HepG2 (cell line): ENCODE data around the gene BCL2L11. TPM values are rescaled to one million over a fixed set of nuclear protein-coding genes. Genes with fewer than 3 reads are reported as not detected.

Source experiments
- CC2D1A ChIP-seq: sonication (generic); formaldehyde crosslinking; IDR thresholded peaks from 2 replicates; pipeline ENCODE4 v1.8.1; 2023; ENCODE audit warnings: mild to moderate bottlenecking, missing genetic modification reagents
- HDAC1 ChIP-seq: sonication (generic); formaldehyde crosslinking; IDR thresholded peaks from 2 replicates; pipeline ENCODE4 v1.5.1; 2020; ENCODE audit warnings: mild to moderate bottlenecking, missing genetic modification reagents
- IKZF1 ChIP-seq: fragments of 450-650 bp; IDR thresholded peaks from 2 replicates; pipeline ENCODE4 v1.7.1; 2016
- KDM2A ChIP-seq: sonication (generic); formaldehyde crosslinking; IDR thresholded peaks from 2 replicates; pipeline ENCODE4 v1.4.0; 2020; ENCODE audit warnings: low read depth, missing genetic modification reagents, borderline replicate concordance
- NFKB2 ChIP-seq: sonication (generic); formaldehyde crosslinking; IDR thresholded peaks from 2 replicates; pipeline ENCODE4 v1.4.0; 2020; ENCODE audit warnings: missing genetic modification reagents, borderline replicate concordance
- POLR2AphosphoS2 ChIP-seq: IDR thresholded peaks from 2 replicates; pipeline ENCODE4 v1.6.1; 2011; ENCODE audit warnings: low read depth, low read length, improper control_type of control experiment
- RXRA ChIP-seq: sonication (generic); formaldehyde crosslinking; IDR thresholded peaks from 2 replicates; pipeline ENCODE4 v1.5.1; 2020; ENCODE audit warnings: missing genetic modification reagents
- SIN3B ChIP-seq: fragments of 150-350 bp; IDR thresholded peaks from 2 replicates; pipeline ENCODE4 v1.6.1; 2014; ENCODE audit warnings: low read length
- SP2 ChIP-seq: sonication (generic); formaldehyde crosslinking; IDR thresholded peaks from 2 replicates; pipeline ENCODE4 v1.5.1; 2020; ENCODE audit warnings: mild to moderate bottlenecking, missing genetic modification reagents
- SRSF1 ChIP-seq: fragments of 200-400 bp; formaldehyde crosslinking; optimal IDR thresholded peaks from 2 replicates; pipeline ENCODE3; 2017; ENCODE audit warnings: mild to moderate bottlenecking, low read depth, low read length, moderate library complexity
- TGIF2 ChIP-seq: IDR thresholded peaks from 2 replicates; pipeline ENCODE4 v1.6.1; 2016; ENCODE audit warnings: control low read depth, missing compliant biosample characterization
- ZBTB21 ChIP-seq: sonication (generic); formaldehyde crosslinking; IDR thresholded peaks from 2 replicates; pipeline ENCODE4 v1.4.0; 2020; ENCODE audit warnings: missing genetic modification reagents
- ZFX ChIP-seq: sonication (generic); formaldehyde crosslinking; IDR thresholded peaks from 2 replicates; pipeline ENCODE4 v1.4.0; 2020; ENCODE audit warnings: mild to moderate bottlenecking, low read depth, missing genetic modification reagents, moderate library complexity
- ZNF225 ChIP-seq: sonication (generic); formaldehyde crosslinking; IDR thresholded peaks from 2 replicates; pipeline ENCODE4 v1.4.0; 2020; ENCODE audit warnings: mild to moderate bottlenecking, missing genetic modification reagents
- ZNF350 ChIP-seq: sonication (generic); formaldehyde crosslinking; IDR thresholded peaks from 2 replicates; pipeline ENCODE4 v1.4.0; 2020; ENCODE audit warnings: mild to moderate bottlenecking, low read depth, missing genetic modification reagents, borderline replicate concordance
- ZNF562 ChIP-seq: sonication (generic); formaldehyde crosslinking; IDR thresholded peaks from 2 replicates; pipeline ENCODE4 v1.8.0; 2022; ENCODE audit warnings: missing genetic modification reagents, borderline replicate concordance
- ZNF724P ChIP-seq: sonication (generic); formaldehyde crosslinking; IDR thresholded peaks from 2 replicates; pipeline ENCODE4 v1.8.0; 2022; ENCODE audit warnings: missing genetic modification reagents, borderline replicate concordance
- ZNF737 ChIP-seq: sonication (generic); formaldehyde crosslinking; IDR thresholded peaks from 2 replicates; pipeline ENCODE4 v1.5.0; 2020; ENCODE audit warnings: missing genetic modification reagents, mild to moderate bottlenecking, borderline replicate concordance
- polyA plus RNA-seq, 8 experiments: library from polyadenylated mRNA; depleted of rRNA in 3 of 8; stranded (reverse) in 7 of 8; unstranded in 1 of 8; fragments of >200 nt; fragmentation: Illumina TruSeq in 4 of 8; extraction: Trizol in 4 of 8; gene quantifications; 2 replicates each; pipeline versions ENCODE4 v1.2.1 to v1.2.3, GENCODE V29; 2011 to 2016; ENCODE audit warnings: low read depth in 4 of 8, missing spikeins in 1 of 8, mixed read lengths in 1 of 8; ENCODE audit not compliant: insufficient read depth in 1 of 8
- total RNA-seq, 5 experiments: library from RNA; depleted of rRNA; stranded (reverse); fragments of >200 nt; fragmentation: Illumina TruSeq; extraction: Trizol; gene quantifications; 2 replicates each; pipeline ENCODE4 v1.2.3, GENCODE V29; 2016; ENCODE audit warnings: low read depth in 1 of 5
- TF ChIP-seq, protein P1 (sequence below), 2 experiments: sonication (generic) in 1 of 2; formaldehyde crosslinking in 1 of 2; IDR thresholded peaks; 2 replicates each; pipeline versions ENCODE4 v1.4.0 to v1.6.1; 2016 to 2020; ENCODE audit warnings: borderline replicate concordance in 1 of 2, low read depth in 1 of 2, mild to moderate bottlenecking in 1 of 2, missing genetic modification reagents in 1 of 2
- TF ChIP-seq, protein P2 (sequence below): sonication (generic); formaldehyde crosslinking; conservative IDR thresholded peaks from 2 replicates; pipeline ENCODE4 v1.4.0; 2020; ENCODE audit warnings: missing genetic modification reagents
- TF ChIP-seq, protein P3 (sequence below): sonication (generic); formaldehyde crosslinking; IDR thresholded peaks from 2 replicates; pipeline ENCODE4 v1.4.0; 2020; ENCODE audit warnings: missing genetic modification reagents
- TF ChIP-seq, protein P4 (sequence below): sonication (generic); formaldehyde crosslinking; IDR thresholded peaks from 2 replicates; pipeline ENCODE4 v1.5.0; 2020; ENCODE audit warnings: missing genetic modification reagents

The BCL2L11 gene
- total and polyA plus RNA-seq, 2 of the 13 experiments (the other 11 are each of a cell fraction or from before 2014, with no cell fraction given) = 6.1 to 9.7 TPM

DNA sequence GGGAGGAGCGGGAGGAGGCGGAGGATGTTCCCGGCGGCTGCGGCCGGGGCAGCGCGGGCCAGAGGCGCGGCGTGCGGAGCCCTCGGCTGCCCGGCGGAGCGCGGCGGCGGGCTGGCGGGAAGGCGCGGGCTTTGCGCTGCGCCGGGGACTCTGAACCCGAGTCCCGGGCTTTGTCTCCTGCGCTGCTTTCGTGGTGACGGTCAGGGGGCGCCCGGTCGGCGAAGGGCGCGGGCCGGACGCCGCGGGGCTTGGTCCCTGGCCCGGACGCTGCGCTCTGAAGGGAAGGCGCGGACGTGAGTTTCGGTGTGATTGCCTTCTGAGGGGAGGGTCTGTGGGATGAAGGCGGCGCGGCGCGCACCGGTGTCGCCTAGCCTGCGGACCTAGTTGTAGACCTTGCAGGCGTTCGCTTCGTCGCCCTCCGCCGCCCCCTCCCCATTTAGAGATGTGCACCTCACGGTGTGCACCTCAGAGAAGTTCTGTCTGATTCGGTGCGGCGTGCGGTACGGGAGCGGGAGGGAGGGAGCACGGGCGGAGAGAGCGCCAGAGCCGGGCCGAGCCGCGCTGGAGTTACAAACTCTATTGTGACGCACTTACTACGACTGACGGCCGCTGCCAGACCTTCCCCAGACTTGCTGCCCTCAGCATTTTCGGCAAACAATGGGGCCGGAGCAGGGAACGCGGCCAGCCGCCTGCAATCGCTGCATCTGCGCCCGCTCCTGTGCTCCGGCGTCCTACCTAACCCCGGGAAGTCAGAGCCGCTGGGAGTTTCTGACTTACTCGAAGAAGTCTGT is 2.1 kb downstream of the BCL2L11 start (continued):
- TF ChIP-seq ZNF350 (peak; percentile 38; the same call in 1 of the 2 replicates), RXRA (CRISPR knock-in tag) (peak; percentile 39; the same call in 1 of the 2 replicates), POLR2AphosphoS2 (0 out of 2 replicates have a peak, but pooled peaks have one; percentile 79), ZNF724P (CRISPR knock-in tag) (0 out of 2 replicates have a peak, but pooled peaks have one; percentile 26), SIN3B (peak; percentile 13; the same call in 1 of the 2 replicates), ZBTB21 (CRISPR knock-in tag) (0 out of 2 replicates have a peak, but pooled peaks have one; percentile 45), HDAC1 (CRISPR knock-in tag) (peak; percentile 81), ZNF562 (CRISPR knock-in tag) (no peak), CC2D1A (CRISPR knock-in tag) (no peak), ZNF737 (CRISPR knock-in tag) (0 out of 2 replicates have a peak, but pooled peaks have one; percentile 32), TGIF2 (CRISPR knock-in tag) (no peak; the same call in 1 of the 2 replicates), NFKB2 (CRISPR knock-in tag) (no peak), KDM2A (peak; percentile 44), ZFX (CRISPR knock-in tag) (peak; percentile 56), SP2 (CRISPR knock-in tag) (no peak; the same call in 1 of the 2 replicates), IKZF1 (no peak), ZNF225 (CRISPR knock-in tag) (peak; percentile 87), SRSF1 (peak; percentile 49)
- TF ChIP-seq, protein P1, sequence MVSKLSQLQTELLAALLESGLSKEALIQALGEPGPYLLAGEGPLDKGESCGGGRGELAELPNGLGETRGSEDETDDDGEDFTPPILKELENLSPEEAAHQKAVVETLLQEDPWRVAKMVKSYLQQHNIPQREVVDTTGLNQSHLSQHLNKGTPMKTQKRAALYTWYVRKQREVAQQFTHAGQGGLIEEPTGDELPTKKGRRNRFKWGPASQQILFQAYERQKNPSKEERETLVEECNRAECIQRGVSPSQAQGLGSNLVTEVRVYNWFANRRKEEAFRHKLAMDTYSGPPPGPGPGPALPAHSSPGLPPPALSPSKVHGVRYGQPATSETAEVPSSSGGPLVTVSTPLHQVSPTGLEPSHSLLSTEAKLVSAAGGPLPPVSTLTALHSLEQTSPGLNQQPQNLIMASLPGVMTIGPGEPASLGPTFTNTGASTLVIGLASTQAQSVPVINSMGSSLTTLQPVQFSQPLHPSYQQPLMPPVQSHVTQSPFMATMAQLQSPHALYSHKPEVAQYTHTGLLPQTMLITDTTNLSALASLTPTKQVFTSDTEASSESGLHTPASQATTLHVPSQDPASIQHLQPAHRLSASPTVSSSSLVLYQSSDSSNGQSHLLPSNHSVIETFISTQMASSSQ (IDR thresholded peaks at IDR 0.05; ENCODE audit: low read depth) = no peak
- TF ChIP-seq, protein P1 (CRISPR knock-in tag; IDR thresholded peaks at IDR 0.05; ENCODE audit: borderline replicate concordance) = peak; percentile 40
- TF ChIP-seq, protein P2, sequence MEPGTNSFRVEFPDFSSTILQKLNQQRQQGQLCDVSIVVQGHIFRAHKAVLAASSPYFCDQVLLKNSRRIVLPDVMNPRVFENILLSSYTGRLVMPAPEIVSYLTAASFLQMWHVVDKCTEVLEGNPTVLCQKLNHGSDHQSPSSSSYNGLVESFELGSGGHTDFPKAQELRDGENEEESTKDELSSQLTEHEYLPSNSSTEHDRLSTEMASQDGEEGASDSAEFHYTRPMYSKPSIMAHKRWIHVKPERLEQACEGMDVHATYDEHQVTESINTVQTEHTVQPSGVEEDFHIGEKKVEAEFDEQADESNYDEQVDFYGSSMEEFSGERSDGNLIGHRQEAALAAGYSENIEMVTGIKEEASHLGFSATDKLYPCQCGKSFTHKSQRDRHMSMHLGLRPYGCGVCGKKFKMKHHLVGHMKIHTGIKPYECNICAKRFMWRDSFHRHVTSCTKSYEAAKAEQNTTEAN = no peak
- TF ChIP-seq, protein P3, sequence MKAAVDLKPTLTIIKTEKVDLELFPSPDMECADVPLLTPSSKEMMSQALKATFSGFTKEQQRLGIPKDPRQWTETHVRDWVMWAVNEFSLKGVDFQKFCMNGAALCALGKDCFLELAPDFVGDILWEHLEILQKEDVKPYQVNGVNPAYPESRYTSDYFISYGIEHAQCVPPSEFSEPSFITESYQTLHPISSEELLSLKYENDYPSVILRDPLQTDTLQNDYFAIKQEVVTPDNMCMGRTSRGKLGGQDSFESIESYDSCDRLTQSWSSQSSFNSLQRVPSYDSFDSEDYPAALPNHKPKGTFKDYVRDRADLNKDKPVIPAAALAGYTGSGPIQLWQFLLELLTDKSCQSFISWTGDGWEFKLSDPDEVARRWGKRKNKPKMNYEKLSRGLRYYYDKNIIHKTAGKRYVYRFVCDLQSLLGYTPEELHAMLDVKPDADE (CRISPR knock-in tag) = peak; percentile 75; the same call in 1 of the 2 replicates
- TF ChIP-seq, protein P4, sequence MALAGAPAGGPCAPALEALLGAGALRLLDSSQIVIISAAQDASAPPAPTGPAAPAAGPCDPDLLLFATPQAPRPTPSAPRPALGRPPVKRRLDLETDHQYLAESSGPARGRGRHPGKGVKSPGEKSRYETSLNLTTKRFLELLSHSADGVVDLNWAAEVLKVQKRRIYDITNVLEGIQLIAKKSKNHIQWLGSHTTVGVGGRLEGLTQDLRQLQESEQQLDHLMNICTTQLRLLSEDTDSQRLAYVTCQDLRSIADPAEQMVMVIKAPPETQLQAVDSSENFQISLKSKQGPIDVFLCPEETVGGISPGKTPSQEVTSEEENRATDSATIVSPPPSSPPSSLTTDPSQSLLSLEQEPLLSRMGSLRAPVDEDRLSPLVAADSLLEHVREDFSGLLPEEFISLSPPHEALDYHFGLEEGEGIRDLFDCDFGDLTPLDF (CRISPR knock-in tag) = no peak; the same call in 1 of the 2 replicates
